HepG2 (cell line): Measurements from ENCODE around the gene PTAR1. TPM values are rescaled to one million over a fixed set of nuclear protein-coding genes. Genes with fewer than 3 reads are reported as not detected.
A peak's percentile ranks its signal among the peaks of the same experiment; 100 is the strongest.

ENCODE experiments used
- ASH2L ChIP-seq: fragments of 300-600, 200-600 bp; sonication (generic); IDR thresholded peaks from 2 replicates; pipeline ENCODE4 v1.7.0; 2017; ENCODE audit warnings: low read depth, mild to moderate bottlenecking, moderate library complexity, mixed read lengths, low read length; ENCODE audit not compliant: insufficient read length
- CBX1 ChIP-seq: IDR thresholded peaks from one replicate; pipeline ENCODE4 v1.6.1; 2016; ENCODE audit warnings: antibody characterized with exemption, low read depth
- ELF3 ChIP-seq: IDR thresholded peaks from 2 replicates; pipeline ENCODE4 v1.6.1; 2016; ENCODE audit warnings: missing genetic modification reagents, missing compliant biosample characterization
- FOXJ3 ChIP-seq: sonication (generic); formaldehyde crosslinking; IDR thresholded peaks from 2 replicates; pipeline ENCODE4 v1.4.0; 2020; ENCODE audit warnings: missing genetic modification reagents, mild to moderate bottlenecking, borderline replicate concordance
- GPN1 ChIP-seq: sonication (generic); formaldehyde crosslinking; IDR thresholded peaks from 2 replicates; pipeline ENCODE4 v1.5.1; 2020; ENCODE audit warnings: missing genetic modification reagents, borderline replicate concordance
- NKX3-1 ChIP-seq: sonication (generic); formaldehyde crosslinking; IDR thresholded peaks from 2 replicates; pipeline ENCODE4 v1.5.0; 2020; ENCODE audit warnings: missing genetic modification reagents
- SKI ChIP-seq: fragments of 450-650 bp; IDR thresholded peaks from one replicate; pipeline ENCODE4 v1.6.1; 2018; ENCODE audit warnings: mild to moderate bottlenecking; ENCODE audit not compliant: partially characterized antibody
- SOX6 ChIP-seq, 2 experiments: fragments of 450-650 bp in 1 of 2; sonication (generic) in 1 of 2; formaldehyde crosslinking in 1 of 2; IDR thresholded peaks; 2 replicates each; pipeline versions ENCODE4 v1.4.0 to v1.6.1; 2017 to 2020; ENCODE audit warnings: antibody characterized with exemption in 1 of 2, mild to moderate bottlenecking in 1 of 2, missing genetic modification reagents in 1 of 2
- XBP1 ChIP-seq: sonication (generic); formaldehyde crosslinking; IDR thresholded peaks from 2 replicates; pipeline ENCODE4 v1.5.0; 2020; ENCODE audit warnings: missing genetic modification reagents
- ZNF350 ChIP-seq: sonication (generic); formaldehyde crosslinking; IDR thresholded peaks from 2 replicates; pipeline ENCODE4 v1.4.0; 2020; ENCODE audit warnings: mild to moderate bottlenecking, low read depth, missing genetic modification reagents, borderline replicate concordance
- ZNF547 ChIP-seq: sonication (generic); formaldehyde crosslinking; IDR thresholded peaks from 2 replicates; pipeline ENCODE4 v1.5.1; 2020; ENCODE audit warnings: mild to moderate bottlenecking, missing genetic modification reagents
- ZNF562 ChIP-seq: sonication (generic); formaldehyde crosslinking; IDR thresholded peaks from 2 replicates; pipeline ENCODE4 v1.8.0; 2022; ENCODE audit warnings: missing genetic modification reagents, borderline replicate concordance
- polyA plus RNA-seq, 8 experiments: library from polyadenylated mRNA; depleted of rRNA in 3 of 8; stranded (reverse) in 7 of 8; unstranded in 1 of 8; fragments of >200 nt; fragmentation: Illumina TruSeq in 4 of 8; extraction: Trizol in 4 of 8; gene quantifications; 2 replicates each; pipeline versions ENCODE4 v1.2.1 to v1.2.3, GENCODE V29; 2011 to 2016; ENCODE audit warnings: low read depth in 4 of 8, missing spikeins in 1 of 8, mixed read lengths in 1 of 8; ENCODE audit not compliant: insufficient read depth in 1 of 8
- total RNA-seq, 5 experiments: library from RNA; depleted of rRNA; stranded (reverse); fragments of >200 nt; fragmentation: Illumina TruSeq; extraction: Trizol; gene quantifications; 2 replicates each; pipeline ENCODE4 v1.2.3, GENCODE V29; 2016; ENCODE audit warnings: low read depth in 1 of 5
- TF ChIP-seq, protein P1 (sequence below): sonication (generic); IDR thresholded peaks from 2 replicates; pipeline ENCODE4 v1.6.1; 2016; ENCODE audit warnings: low read depth, borderline replicate concordance
- TF ChIP-seq, protein P2 (sequence below): sonication (generic); formaldehyde crosslinking; IDR thresholded peaks from 2 replicates; pipeline ENCODE4 v1.5.0; 2020; ENCODE audit warnings: mild to moderate bottlenecking, missing genetic modification reagents
- TF ChIP-seq, protein P3 (sequence below): sonication (generic); formaldehyde crosslinking; IDR thresholded peaks from 2 replicates; pipeline ENCODE4 v1.4.0; 2020; ENCODE audit warnings: low read depth, mild to moderate bottlenecking, missing genetic modification reagents
- TF ChIP-seq, protein P4 (sequence below): sonication (generic); formaldehyde crosslinking; IDR thresholded peaks from 2 replicates; pipeline ENCODE4 v1.9.0; 2021; ENCODE audit warnings: missing genetic modification reagents, borderline replicate concordance
- TF ChIP-seq, protein P5 (sequence below): sonication (generic); formaldehyde crosslinking; IDR thresholded peaks from 2 replicates; pipeline ENCODE4 v1.5.0; 2020; ENCODE audit warnings: mild to moderate bottlenecking, missing genetic modification reagents
- TF ChIP-seq, protein P6 (sequence below): IDR thresholded peaks from 2 replicates; pipeline ENCODE4 v1.6.1; 2018; ENCODE audit warnings: missing genetic modification reagents
- TF ChIP-seq, protein P7 (sequence below): IDR thresholded peaks from 2 replicates; pipeline ENCODE4 v1.6.1; 2012; ENCODE audit warnings: low read length, improper control_type of control experiment

The PTAR1 gene
- total and polyA plus RNA-seq, 2 of the 13 experiments (the other 11 are each of a cell fraction or from before 2014, with no cell fraction given): 26.5 to 42.1 TPM

DNA sequence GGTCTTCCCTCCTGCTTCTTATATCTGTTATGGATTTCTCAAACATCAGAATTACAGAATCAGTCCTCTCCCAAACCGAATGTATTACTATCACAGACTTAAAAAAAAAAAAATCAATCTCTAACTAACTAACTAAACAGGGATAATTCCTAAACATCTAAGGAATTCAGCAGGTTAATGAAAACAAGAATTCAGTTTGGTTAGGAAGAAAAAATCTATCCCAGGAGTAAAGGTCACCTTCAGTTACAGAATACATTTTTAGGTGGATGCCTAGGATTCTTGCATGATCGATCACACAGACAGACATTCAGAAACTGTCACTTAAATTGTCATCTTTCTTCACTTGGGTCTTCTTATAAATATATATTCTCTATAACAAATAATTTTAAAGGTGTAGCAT, 11.5 kb downstream of the PTAR1 start (continued):
- TF ChIP-seq, protein P1, sequence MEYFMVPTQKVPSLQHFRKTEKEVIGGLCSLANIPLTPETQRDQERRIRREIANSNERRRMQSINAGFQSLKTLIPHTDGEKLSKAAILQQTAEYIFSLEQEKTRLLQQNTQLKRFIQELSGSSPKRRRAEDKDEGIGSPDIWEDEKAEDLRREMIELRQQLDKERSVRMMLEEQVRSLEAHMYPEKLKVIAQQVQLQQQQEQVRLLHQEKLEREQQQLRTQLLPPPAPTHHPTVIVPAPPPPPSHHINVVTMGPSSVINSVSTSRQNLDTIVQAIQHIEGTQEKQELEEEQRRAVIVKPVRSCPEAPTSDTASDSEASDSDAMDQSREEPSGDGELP: no peak
- TF ChIP-seq, protein P2, sequence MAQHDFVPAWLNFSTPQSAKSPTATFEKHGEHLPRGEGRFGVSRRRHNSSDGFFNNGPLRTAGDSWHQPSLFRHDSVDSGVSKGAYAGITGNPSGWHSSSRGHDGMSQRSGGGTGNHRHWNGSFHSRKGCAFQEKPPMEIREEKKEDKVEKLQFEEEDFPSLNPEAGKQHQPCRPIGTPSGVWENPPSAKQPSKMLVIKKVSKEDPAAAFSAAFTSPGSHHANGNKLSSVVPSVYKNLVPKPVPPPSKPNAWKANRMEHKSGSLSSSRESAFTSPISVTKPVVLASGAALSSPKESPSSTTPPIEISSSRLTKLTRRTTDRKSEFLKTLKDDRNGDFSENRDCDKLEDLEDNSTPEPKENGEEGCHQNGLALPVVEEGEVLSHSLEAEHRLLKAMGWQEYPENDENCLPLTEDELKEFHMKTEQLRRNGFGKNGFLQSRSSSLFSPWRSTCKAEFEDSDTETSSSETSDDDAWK (CRISPR knock-in tag): no peak
- TF ChIP-seq GPN1: no peak
- TF ChIP-seq FOXJ3: peak; percentile 83; the same call in 1 of the 2 replicates
- TF ChIP-seq, protein P3, sequence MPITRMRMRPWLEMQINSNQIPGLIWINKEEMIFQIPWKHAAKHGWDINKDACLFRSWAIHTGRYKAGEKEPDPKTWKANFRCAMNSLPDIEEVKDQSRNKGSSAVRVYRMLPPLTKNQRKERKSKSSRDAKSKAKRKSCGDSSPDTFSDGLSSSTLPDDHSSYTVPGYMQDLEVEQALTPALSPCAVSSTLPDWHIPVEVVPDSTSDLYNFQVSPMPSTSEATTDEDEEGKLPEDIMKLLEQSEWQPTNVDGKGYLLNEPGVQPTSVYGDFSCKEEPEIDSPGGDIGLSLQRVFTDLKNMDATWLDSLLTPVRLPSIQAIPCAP (CRISPR knock-in tag): no peak
- TF ChIP-seq, protein P4, sequence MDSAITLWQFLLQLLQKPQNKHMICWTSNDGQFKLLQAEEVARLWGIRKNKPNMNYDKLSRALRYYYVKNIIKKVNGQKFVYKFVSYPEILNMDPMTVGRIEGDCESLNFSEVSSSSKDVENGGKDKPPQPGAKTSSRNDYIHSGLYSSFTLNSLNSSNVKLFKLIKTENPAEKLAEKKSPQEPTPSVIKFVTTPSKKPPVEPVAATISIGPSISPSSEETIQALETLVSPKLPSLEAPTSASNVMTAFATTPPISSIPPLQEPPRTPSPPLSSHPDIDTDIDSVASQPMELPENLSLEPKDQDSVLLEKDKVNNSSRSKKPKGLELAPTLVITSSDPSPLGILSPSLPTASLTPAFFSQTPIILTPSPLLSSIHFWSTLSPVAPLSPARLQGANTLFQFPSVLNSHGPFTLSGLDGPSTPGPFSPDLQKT: no peak
- TF ChIP-seq, protein P5, sequence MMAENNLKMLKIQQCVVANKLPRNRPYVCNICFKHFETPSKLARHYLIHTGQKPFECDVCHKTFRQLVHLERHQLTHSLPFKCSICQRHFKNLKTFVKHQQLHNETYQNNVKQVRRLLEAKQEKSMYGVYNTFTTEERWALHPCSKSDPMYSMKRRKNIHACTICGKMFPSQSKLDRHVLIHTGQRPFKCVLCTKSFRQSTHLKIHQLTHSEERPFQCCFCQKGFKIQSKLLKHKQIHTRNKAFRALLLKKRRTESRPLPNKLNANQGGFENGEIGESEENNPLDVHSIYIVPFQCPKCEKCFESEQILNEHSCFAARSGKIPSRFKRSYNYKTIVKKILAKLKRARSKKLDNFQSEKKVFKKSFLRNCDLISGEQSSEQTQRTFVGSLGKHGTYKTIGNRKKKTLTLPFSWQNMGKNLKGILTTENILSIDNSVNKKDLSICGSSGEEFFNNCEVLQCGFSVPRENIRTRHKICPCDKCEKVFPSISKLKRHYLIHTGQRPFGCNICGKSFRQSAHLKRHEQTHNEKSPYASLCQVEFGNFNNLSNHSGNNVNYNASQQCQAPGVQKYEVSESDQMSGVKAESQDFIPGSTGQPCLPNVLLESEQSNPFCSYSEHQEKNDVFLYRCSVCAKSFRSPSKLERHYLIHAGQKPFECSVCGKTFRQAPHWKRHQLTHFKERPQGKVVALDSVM (CRISPR knock-in tag): no peak
- TF ChIP-seq ZNF562: no peak
- TF ChIP-seq, protein P6, sequence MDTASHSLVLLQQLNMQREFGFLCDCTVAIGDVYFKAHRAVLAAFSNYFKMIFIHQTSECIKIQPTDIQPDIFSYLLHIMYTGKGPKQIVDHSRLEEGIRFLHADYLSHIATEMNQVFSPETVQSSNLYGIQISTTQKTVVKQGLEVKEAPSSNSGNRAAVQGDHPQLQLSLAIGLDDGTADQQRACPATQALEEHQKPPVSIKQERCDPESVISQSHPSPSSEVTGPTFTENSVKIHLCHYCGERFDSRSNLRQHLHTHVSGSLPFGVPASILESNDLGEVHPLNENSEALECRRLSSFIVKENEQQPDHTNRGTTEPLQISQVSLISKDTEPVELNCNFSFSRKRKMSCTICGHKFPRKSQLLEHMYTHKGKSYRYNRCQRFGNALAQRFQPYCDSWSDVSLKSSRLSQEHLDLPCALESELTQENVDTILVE: 0 out of 2 replicates have a peak, but pooled peaks have one; percentile 19
- no peak for TF ChIP-seq CBX1
- no peak for TF ChIP-seq ZNF547 (CRISPR knock-in tag)
- TF ChIP-seq, protein P7, sequence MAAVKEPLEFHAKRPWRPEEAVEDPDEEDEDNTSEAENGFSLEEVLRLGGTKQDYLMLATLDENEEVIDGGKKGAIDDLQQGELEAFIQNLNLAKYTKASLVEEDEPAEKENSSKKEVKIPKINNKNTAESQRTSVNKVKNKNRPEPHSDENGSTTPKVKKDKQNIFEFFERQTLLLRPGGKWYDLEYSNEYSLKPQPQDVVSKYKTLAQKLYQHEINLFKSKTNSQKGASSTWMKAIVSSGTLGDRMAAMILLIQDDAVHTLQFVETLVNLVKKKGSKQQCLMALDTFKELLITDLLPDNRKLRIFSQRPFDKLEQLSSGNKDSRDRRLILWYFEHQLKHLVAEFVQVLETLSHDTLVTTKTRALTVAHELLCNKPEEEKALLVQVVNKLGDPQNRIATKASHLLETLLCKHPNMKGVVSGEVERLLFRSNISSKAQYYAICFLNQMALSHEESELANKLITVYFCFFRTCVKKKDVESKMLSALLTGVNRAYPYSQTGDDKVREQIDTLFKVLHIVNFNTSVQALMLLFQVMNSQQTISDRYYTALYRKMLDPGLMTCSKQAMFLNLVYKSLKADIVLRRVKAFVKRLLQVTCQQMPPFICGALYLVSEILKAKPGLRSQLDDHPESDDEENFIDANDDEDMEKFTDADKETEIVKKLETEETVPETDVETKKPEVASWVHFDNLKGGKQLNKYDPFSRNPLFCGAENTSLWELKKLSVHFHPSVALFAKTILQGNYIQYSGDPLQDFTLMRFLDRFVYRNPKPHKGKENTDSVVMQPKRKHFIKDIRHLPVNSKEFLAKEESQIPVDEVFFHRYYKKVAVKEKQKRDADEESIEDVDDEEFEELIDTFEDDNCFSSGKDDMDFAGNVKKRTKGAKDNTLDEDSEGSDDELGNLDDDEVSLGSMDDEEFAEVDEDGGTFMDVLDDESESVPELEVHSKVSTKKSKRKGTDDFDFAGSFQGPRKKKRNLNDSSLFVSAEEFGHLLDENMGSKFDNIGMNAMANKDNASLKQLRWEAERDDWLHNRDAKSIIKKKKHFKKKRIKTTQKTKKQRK: no peak
- TF ChIP-seq SOX6 (IDR thresholded peaks at IDR 0.05): no peak
- TF ChIP-seq SOX6 (CRISPR knock-in tag; IDR thresholded peaks at IDR 0.05): peak; percentile 49; the same call in 1 of the 2 replicates
- peak; percentile 61 for TF ChIP-seq ELF3 (CRISPR knock-in tag)
- no peak for TF ChIP-seq SKI
- no peak for TF ChIP-seq NKX3-1 (CRISPR knock-in tag)
- no peak for TF ChIP-seq XBP1 (CRISPR knock-in tag)
- peak; percentile 63 for TF ChIP-seq ASH2L
- no peak for TF ChIP-seq ZNF350
